GM18907 (cell line): ENCODE results near the gene PRR9.
"Not testable (repeated sequence)": the region's sequence is repeated elsewhere in the genome, so short reads cannot be mapped to it uniquely, and the experiment has no call there.

Experiments used
- ATAC-seq: cut with Tn5 transposase; IDR thresholded peaks from one replicate; pipeline ENCODE4 v1.9.1; 2021; ENCODE audit warnings: mild to moderate bottlenecking, moderate library complexity; ENCODE audit not compliant: unreplicated experiment

Gene PRR9

GRCh38 chr1:153229076-153229829, 11.9 kb downstream of the PRR9 start:
- not testable (repeated sequence) for ATAC-seq

- no peak for ATAC-seq
Measured at GRCh38 chr1:153231363-153231762, 14.0 kb downstream of the PRR9 start.

- no peak for ATAC-seq
Measured at GRCh38 chr1:153231785-153232184, 14.4 kb downstream of the PRR9 start.

- ATAC-seq, result no peak
Measured at GRCh38 chr1:153232553-153232952, 15.2 kb downstream of the PRR9 start.

- ATAC-seq, result no peak
Measured at GRCh38 chr1:153233448-153233847, 16.1 kb downstream of the PRR9 start.

- ATAC-seq, result no peak
Measured at GRCh38 chr1:153238527-153238926, 21.1 kb downstream of the PRR9 start.

- ATAC-seq, result no peak
Measured at GRCh38 chr1:153242160-153242559, 24.8 kb downstream of the PRR9 start.

- ATAC-seq, result no peak
Measured at GRCh38 chr1:153245466-153245865, 28.1 kb downstream of the PRR9 start.

GRCh38 chr1:153246018-153246417, 28.6 kb downstream of the PRR9 start:
- no peak for ATAC-seq

GRCh38 chr1:153246825-153247224, 29.4 kb downstream of the PRR9 start:
- ATAC-seq, result no peak

GRCh38 chr1:153248176-153248879, 30.9 kb downstream of the PRR9 start:
- no peak for ATAC-seq

- no peak for ATAC-seq
Measured at GRCh38 chr1:153250166-153250565, 32.8 kb downstream of the PRR9 start.

GRCh38 chr1:153251087-153251486, 33.7 kb downstream of the PRR9 start:
- no peak for ATAC-seq

GRCh38 chr1:153251562-153251961, 34.2 kb downstream of the PRR9 start:
- no peak for ATAC-seq

GRCh38 chr1:153251988-153252387, 34.6 kb downstream of the PRR9 start:
- no peak for ATAC-seq

- no peak for ATAC-seq
Measured at GRCh38 chr1:153253076-153253475, 35.7 kb downstream of the PRR9 start.

- ATAC-seq, result peak; percentile 66
Measured at GRCh38 chr1:153253693-153254092, 36.3 kb downstream of the PRR9 start.

GRCh38 chr1:153259387-153259786, 42.0 kb downstream of the PRR9 start, which contains the start of gene LORICRIN:
TSS of gene LORICRIN (plus strand) at chr1:153259687. CDS start at chr1:153260950, 1,263 bp downstream.
- ATAC-seq, result no peak

GRCh38 chr1:153260585-153261280, 43.3 kb downstream of the PRR9 start:
- no peak for ATAC-seq

- no peak for ATAC-seq
Measured at GRCh38 chr1:153261281-153262069, 44.1 kb downstream of the PRR9 start.

- no peak for ATAC-seq
Measured at GRCh38 chr1:153262070-153262366, 44.6 kb downstream of the PRR9 start.
